Naive thymus-derived CD4-positive, alpha-beta T cell (primary cell): ENCODE data around the gene FOXD4L6. TPM values are rescaled to one million over a fixed set of nuclear protein-coding genes. Genes with fewer than 3 reads are reported as not detected.
"Not testable (repeated sequence)": the region's sequence is repeated elsewhere in the genome, so short reads cannot be mapped to it uniquely, and the experiment has no call there.

Source experiments
- ATAC-seq: fragments of 150-1000 bp; cut with Tn5 transposase; 2 replicates; pipeline ENCODE4 v1.10.0; 2021; ENCODE audit warnings: mild to moderate bottlenecking, moderate library complexity
- CTCF ChIA-PET: fragments of 350-600 bp; sonication (Branson Sonifier 250); formaldehyde crosslinking; loops from one replicate; lab custom pipeline; 2021; ENCODE audit warnings: antibody characterized with exemption; lab: Charles Lee
- POLR2A ChIA-PET: fragments of 350-600 bp; sonication (Branson Sonifier 250); formaldehyde crosslinking; loops from one replicate; lab custom pipeline; 2021; ENCODE audit warnings: antibody characterized with exemption, inconsistent platforms; lab: Charles Lee
- DNase-seq, 9 donors: peaks; one replicate each; pipeline versions ENCODE4 v3.0.0 to v3.0.0-alpha.2; 2020 to 2022; ENCODE audit warnings: mixed read lengths in 1 of 9
- H3K27ac ChIP-seq: one replicate; pipeline ENCODE4 v1.7.0; 2013; ENCODE audit warnings: mild to moderate bottlenecking, low read depth, low read length, moderate library complexity
- H3K27me3 ChIP-seq, 2 donors: one replicate each; pipeline ENCODE4 v1.7.0; 2013; ENCODE audit warnings: low read length in 2 of 2, mild to moderate bottlenecking in 2 of 2, moderate library complexity in 2 of 2; ENCODE audit not compliant: control insufficient read depth in 2 of 2, insufficient read depth in 2 of 2
- H3K36me3 ChIP-seq, 3 experiments: 1 replicate in 2 of 3; 2 replicates in 1 of 3; pipeline ENCODE4 v1.7.0; 2013; ENCODE audit warnings: low read length in 3 of 3, mild to moderate bottlenecking in 3 of 3, moderate library complexity in 1 of 3; ENCODE audit not compliant: insufficient read depth in 3 of 3, control insufficient read depth in 2 of 3
- H3K4me1 ChIP-seq, 2 donors: one replicate each; pipeline ENCODE4 v1.7.0; 2013; ENCODE audit warnings: low read length in 2 of 2, mild to moderate bottlenecking in 2 of 2, moderate library complexity in 1 of 2; ENCODE audit not compliant: control insufficient read depth in 2 of 2, insufficient read depth in 2 of 2
- H3K4me3 ChIP-seq: 2 replicates; pipeline ENCODE4 v1.7.0; 2013; ENCODE audit warnings: mild to moderate bottlenecking, low read length
- H3K9me3 ChIP-seq, 3 experiments: 1 replicate in 2 of 3; 2 replicates in 1 of 3; pipeline ENCODE4 v1.7.0; 2013; ENCODE audit warnings: low read length in 3 of 3; ENCODE audit not compliant: control insufficient read depth in 2 of 3
- H3K27ac Mint-ChIP-seq, 9 donors: one replicate each; pipeline ENCODE4 v1.8.0; 2020 to 2022; ENCODE audit warnings: mixed read lengths in 9 of 9, mild to moderate bottlenecking in 8 of 9, moderate library complexity in 5 of 9, inconsistent platforms in 2 of 9
- H3K27me3 Mint-ChIP-seq, 5 donors: one replicate each; pipeline ENCODE4 v1.8.0; 2021 to 2022; ENCODE audit warnings: mixed read lengths in 5 of 5, mild to moderate bottlenecking in 1 of 5
- H3K36me3 Mint-ChIP-seq, 5 donors: one replicate each; pipeline ENCODE4 v1.8.0; 2020 to 2022; ENCODE audit warnings: mixed read lengths in 5 of 5, mild to moderate bottlenecking in 3 of 5, inconsistent platforms in 1 of 5
- H3K4me1 Mint-ChIP-seq, 7 donors: one replicate each; pipeline ENCODE4 v1.8.0; 2020 to 2022; ENCODE audit warnings: mixed read lengths in 7 of 7, mild to moderate bottlenecking in 3 of 7, inconsistent platforms in 1 of 7
- H3K4me3 Mint-ChIP-seq, 10 donors: one replicate each; pipeline ENCODE4 v1.8.0; 2020 to 2022; ENCODE audit warnings: mild to moderate bottlenecking in 10 of 10, mixed read lengths in 10 of 10, moderate library complexity in 6 of 10, inconsistent platforms in 2 of 10
- H3K9me3 Mint-ChIP-seq, 11 donors: one replicate each; pipeline ENCODE4 v1.8.0; 2020 to 2022; ENCODE audit warnings: mixed read lengths in 11 of 11, mild to moderate bottlenecking in 4 of 11, inconsistent platforms in 1 of 11, moderate library complexity in 1 of 11
- intact Hi-C, 2 donors: fragments of 100-400 bp; cut with micrococcal nuclease; formaldehyde crosslinking; loops; one replicate each; pipeline ENCODE4 v1.15.1; 2023
- polyA plus RNA-seq, 2 donors: library from polyadenylated mRNA; unstranded; fragments of 300-500 nt; fragmentation: Illumina TruSeq; gene quantifications; one replicate each; pipeline ENCODE4 v1.2.3, GENCODE V29; 2021
- total RNA-seq, 6 experiments: library from RNA in 5 of 6; stranded (reverse) in 5 of 6; gene quantifications; 1 replicate in 5 of 6; 2 replicates in 1 of 6; pipeline ENCODE4 v1.2.3 and lab custom pipeline; 2021 to 2026

The FOXD4L6 gene
- total and polyA plus RNA-seq, 7 experiments from 2014 or later: not detected

DNA sequence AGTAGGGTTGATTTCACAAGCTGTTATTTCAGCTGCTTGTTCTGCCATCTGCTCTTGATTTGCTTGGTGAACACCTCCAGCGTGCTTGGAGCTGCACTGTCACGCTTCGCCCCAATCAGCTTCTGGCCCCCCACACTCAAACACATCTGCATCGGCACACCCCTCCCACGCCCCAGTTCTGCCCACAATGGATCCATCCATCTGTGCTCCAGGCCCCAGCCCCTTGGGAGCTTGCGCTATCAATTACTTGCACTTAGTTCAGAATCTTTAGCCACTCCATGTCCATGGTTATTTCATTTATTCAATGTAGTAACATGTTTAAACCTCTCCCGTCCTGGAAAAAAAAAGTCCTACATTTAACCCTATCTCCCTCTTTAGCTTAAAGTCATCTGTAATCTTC, 28.0 kb downstream of the FOXD4L6 start:
- H3K4me1 Mint-ChIP-seq, H3K9me3 Mint-ChIP-seq, H3K4me1 ChIP-seq, H3K27ac ChIP-seq, DNase-seq, CTCF ChIA-PET, intact Hi-C loops, ATAC-seq, H3K4me3 Mint-ChIP-seq, H3K36me3 ChIP-seq, H3K27ac Mint-ChIP-seq, H3K36me3 Mint-ChIP-seq, H3K9me3 ChIP-seq, H3K27me3 Mint-ChIP-seq, H3K27me3 ChIP-seq, H3K4me3 ChIP-seq, POLR2A ChIA-PET: not testable (repeated sequence)

DNA sequence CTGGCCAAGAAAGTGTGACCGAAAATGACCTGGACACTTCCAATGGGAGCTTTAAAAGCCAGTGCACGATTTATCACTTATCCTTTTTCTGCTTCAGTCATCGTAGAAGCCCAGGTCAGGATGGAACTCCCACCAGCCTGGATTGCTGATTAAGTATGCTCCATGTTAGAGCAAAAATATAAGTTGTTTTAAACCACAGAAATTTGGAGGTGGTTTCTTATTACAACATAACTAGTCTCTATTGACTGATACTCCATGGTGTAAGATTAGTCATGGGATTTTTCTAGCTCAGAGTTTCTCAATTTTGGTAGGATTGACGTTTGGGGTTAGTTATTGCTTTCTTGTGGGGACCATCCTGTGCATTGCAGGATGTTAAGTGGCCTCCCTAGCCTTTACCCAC, 29.7 kb downstream of the FOXD4L6 start:
- POLR2A ChIA-PET, H3K4me3 Mint-ChIP-seq, H3K36me3 Mint-ChIP-seq, H3K36me3 ChIP-seq, H3K4me1 Mint-ChIP-seq, H3K9me3 Mint-ChIP-seq, H3K9me3 ChIP-seq, H3K27me3 Mint-ChIP-seq, ATAC-seq, H3K27me3 ChIP-seq, DNase-seq, H3K4me3 ChIP-seq, H3K27ac Mint-ChIP-seq, H3K27ac ChIP-seq, CTCF ChIA-PET, intact Hi-C loops, H3K4me1 ChIP-seq: not testable (repeated sequence)

DNA sequence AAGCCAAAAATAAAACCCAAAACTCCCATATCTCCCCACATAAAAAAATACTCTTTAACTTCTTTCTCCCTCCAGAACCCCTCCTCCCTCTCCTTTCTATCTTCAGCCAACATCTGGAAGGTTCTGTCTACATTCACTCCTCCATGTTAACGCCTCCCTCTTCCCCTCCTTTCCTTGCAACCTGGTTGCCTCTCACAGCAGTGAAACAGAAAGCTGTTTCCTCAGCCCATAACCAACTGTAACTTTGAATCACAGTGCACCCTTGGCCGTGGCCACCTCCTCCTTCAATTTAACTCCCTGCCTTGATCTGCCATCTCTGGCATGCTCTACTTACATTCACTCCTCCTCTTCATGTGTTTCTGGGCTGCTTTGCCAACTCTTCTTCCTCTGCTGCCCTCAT, 33.4 kb downstream of the FOXD4L6 start:
- POLR2A ChIA-PET, H3K27me3 ChIP-seq, H3K9me3 Mint-ChIP-seq, H3K27ac ChIP-seq, H3K27ac Mint-ChIP-seq, CTCF ChIA-PET, H3K9me3 ChIP-seq, ATAC-seq, H3K36me3 ChIP-seq, intact Hi-C loops, H3K27me3 Mint-ChIP-seq, DNase-seq, H3K36me3 Mint-ChIP-seq, H3K4me3 ChIP-seq, H3K4me1 Mint-ChIP-seq, H3K4me1 ChIP-seq, H3K4me3 Mint-ChIP-seq: not testable (repeated sequence)

DNA sequence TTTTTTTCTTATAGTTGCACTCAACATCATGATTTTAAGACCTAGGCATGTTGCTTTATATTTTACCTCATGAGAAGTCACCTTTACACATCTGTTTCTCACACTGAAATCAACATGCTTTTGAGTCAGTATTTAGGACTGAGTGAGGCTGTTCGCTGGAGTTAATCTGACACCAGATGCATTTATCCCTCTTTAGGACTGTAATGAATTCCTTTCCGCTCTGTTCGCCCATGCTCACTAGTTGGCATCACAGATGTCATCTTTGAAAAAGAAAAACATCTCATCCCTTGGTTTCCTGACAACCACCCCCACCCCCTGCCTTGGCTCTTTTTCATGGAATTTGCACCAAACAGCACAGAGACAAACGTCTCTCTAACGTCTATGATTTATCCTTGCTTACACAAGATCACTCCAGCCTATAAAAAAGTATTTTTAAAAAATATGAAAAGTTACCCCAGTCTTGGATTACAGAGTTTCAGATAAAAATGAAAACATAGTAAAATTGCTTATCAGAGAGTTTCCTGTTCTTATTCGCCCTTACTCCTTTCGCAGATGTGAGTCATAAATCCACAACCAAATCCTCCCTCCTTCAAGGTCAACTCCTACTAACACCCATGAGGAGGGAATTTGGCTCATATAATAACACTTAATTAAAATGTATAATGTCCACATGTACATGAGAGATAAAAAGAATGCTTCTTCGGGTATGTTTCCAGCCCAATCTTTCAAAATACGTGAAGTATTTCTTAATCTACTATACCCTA, 34.3 kb downstream of the FOXD4L6 start:
- ATAC-seq, CTCF ChIA-PET, POLR2A ChIA-PET, H3K36me3 ChIP-seq, H3K27ac Mint-ChIP-seq, H3K27ac ChIP-seq, H3K9me3 ChIP-seq, H3K27me3 Mint-ChIP-seq, H3K36me3 Mint-ChIP-seq, H3K4me3 ChIP-seq, H3K4me3 Mint-ChIP-seq, DNase-seq, H3K9me3 Mint-ChIP-seq, H3K4me1 ChIP-seq, H3K4me1 Mint-ChIP-seq, H3K27me3 ChIP-seq, intact Hi-C loops: not testable (repeated sequence)

DNA sequence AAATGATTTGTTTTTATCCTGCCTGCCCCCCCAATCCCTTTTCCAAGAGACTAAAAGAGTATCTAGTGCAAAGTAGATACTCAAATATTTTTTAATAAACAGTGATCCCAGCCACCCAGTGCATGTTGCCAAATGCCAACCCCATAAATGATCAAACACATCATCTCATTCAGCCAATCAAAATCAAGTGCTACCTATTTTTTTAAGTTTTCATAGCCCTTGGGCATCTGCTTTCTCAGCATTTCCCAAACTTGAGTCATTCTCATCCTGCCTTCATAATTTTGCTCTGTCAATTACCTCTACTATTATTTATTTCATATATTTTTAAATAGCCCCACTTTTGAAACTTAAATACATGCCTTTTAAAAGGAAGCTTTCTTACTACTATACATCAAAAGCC, 37.6 kb downstream of the FOXD4L6 start:
- H3K27ac ChIP-seq, H3K4me1 ChIP-seq, H3K9me3 Mint-ChIP-seq, DNase-seq, POLR2A ChIA-PET, intact Hi-C loops, H3K4me1 Mint-ChIP-seq, H3K36me3 ChIP-seq, ATAC-seq, CTCF ChIA-PET, H3K4me3 ChIP-seq, H3K4me3 Mint-ChIP-seq, H3K36me3 Mint-ChIP-seq, H3K27ac Mint-ChIP-seq, H3K9me3 ChIP-seq, H3K27me3 ChIP-seq: not testable (repeated sequence)
- H3K27me3 Mint-ChIP-seq: peaks cover 18 to 25% (median 19%) of the 10 kb centered on the region in 5 donors

DNA sequence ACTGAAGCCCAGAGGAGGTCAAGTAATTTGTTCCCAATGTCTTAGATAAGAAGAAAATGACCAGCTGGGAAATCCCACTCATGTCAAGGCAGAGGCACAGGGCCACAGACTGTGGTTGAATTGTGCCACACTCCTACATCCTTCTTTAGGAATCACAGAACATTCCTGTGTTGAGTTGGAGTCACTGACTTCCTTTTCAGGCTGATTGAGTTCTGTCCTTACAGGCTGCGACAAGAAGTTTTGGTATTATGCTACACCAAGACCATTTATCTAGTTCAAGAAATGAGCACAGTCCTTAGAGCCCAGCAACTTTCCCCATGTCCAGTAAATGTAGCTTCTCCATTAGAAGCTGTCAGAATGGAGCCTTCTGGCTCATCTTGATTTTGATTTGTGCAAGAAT, 38.1 kb downstream of the FOXD4L6 start:
- H3K4me1 ChIP-seq, H3K36me3 Mint-ChIP-seq, H3K9me3 Mint-ChIP-seq, H3K27ac Mint-ChIP-seq, H3K9me3 ChIP-seq, H3K27me3 ChIP-seq, ATAC-seq, intact Hi-C loops, H3K4me1 Mint-ChIP-seq, POLR2A ChIA-PET, H3K4me3 ChIP-seq, H3K4me3 Mint-ChIP-seq, H3K36me3 ChIP-seq, DNase-seq, H3K27ac ChIP-seq, CTCF ChIA-PET: not testable (repeated sequence)
- peaks cover 20 to 27% (median 20%) of the 10 kb centered on the region in 5 donors for H3K27me3 Mint-ChIP-seq

DNA sequence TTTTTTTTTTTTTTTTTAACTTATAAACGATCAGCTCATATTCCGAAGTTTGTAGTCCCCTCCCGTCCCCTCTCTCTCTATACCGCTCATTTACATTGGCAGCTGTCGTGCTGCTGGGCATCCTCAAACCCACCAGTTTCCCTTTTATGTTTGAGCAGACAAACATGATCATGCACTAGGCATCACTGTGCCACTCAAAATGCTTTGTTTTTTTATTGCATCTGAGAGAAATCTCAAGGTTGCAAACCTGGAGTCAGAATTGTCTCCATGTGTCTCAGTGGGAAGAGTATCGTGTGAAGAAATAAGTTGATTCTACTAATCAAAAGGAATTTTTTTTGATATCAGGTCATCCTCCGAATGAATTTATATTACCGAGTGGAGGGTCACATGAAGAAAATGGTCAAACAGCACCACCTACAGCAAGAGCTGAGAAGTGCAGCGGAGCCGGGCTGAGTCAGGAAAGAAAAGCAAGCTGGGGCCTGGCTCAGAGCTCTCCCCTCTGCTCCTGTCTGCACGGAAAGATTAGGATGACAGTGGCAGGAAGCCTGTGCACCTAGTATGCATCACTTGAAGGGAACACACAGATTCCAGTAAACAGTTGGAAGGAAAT, 39.9 kb downstream of the FOXD4L6 start:
- H3K27ac Mint-ChIP-seq, H3K4me1 Mint-ChIP-seq, H3K4me3 ChIP-seq, POLR2A ChIA-PET, H3K27me3 ChIP-seq, CTCF ChIA-PET, H3K4me1 ChIP-seq, H3K36me3 ChIP-seq, H3K36me3 Mint-ChIP-seq, H3K27ac ChIP-seq, H3K9me3 ChIP-seq, H3K4me3 Mint-ChIP-seq, H3K9me3 Mint-ChIP-seq, intact Hi-C loops: not testable (repeated sequence)
- peak in 6 of 9 donors; percentile 2 to 36 (median 30) for DNase-seq
- ATAC-seq: peak; percentile 83
- H3K27me3 Mint-ChIP-seq: peaks cover 20 to 33% (median 25%) of the 10 kb centered on the region in 5 donors
